Measurements from ENCODE around the gene INPP5E.

DNA sequence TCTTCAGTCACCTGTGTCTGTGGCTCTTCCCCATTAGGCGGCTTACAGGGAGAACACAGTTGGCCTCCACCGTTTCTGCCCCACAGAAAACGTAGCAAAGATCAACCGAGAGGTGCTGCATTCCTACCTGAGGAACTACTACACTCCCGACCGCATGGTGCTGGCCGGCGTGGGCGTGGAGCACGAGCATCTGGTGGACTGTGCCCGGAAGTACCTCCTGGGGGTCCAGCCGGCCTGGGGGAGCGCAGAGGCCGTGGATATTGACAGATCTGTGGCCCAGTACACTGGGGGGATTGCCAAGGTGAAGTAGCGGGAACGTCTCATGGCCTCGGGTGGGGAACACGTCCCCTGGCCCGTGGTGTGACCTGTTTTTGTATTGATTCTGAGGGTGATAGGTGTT lies 22.7 kb downstream of the INPP5E start:
- no peak for TF ChIP-seq POLR2A (IDR thresholded peaks at IDR 0.05; ENCODE audit: low read depth, low read length)
- TF ChIP-seq POLR2AphosphoS5 (IDR thresholded peaks at IDR 0.05; ENCODE audit: low read depth, low read length) = no peak
- TF ChIP-seq TAF1 (IDR thresholded peaks at IDR 0.05; ENCODE audit: low read depth, low read length) = no peak
- TF ChIP-seq POU2F2 (IDR thresholded peaks at IDR 0.05; ENCODE audit: low read depth, low read length) = no peak
